PC-3 (cell line): ENCODE data around the gene UBP1. TPM values are rescaled to one million over a fixed set of nuclear protein-coding genes. Genes with fewer than 3 reads are reported as not detected.
"Not testable (repeated sequence)": the region's sequence is repeated elsewhere in the genome, so short reads cannot be mapped to it uniquely, and the experiment has no call there.

Experiments used
- ATAC-seq: fragments of 200-7000 bp; cut with Tn5 transposase; 2 replicates; pipeline ENCODE4 v1.9.1; 2020; ENCODE audit warnings: mild to moderate bottlenecking, moderate library complexity
- BruUV-seq: library from RNA; stranded (reverse); fragments of 400-500 nt; replicated peaks from 2 replicates; lab custom pipeline; 2021; lab: Mats Ljungman, UMichigan
- CTCF ChIA-PET: fragments of 300-600 bp; sonication (Branson Sonifier 250); formaldehyde crosslinking; loops from one replicate; lab custom pipeline; 2022; ENCODE audit warnings: antibody characterized with exemption; lab: Charles Lee
- POLR2A ChIA-PET: fragments of 300-600 bp; sonication (Branson Sonifier 250); formaldehyde crosslinking; loops from one replicate; lab custom pipeline; 2022; ENCODE audit warnings: antibody characterized with exemption; ENCODE audit not compliant: unreplicated experiment; lab: Charles Lee
- DNase-seq: peaks from one replicate; pipeline ENCODE4 v3.0.0-alpha.2; 2015
- H2AFZ ChIP-seq: fragments of 300-600 bp; sonication (generic); 2 replicates; pipeline ENCODE4 v1.6.0; 2016; ENCODE audit warnings: antibody characterized with exemption, low read length
- H3F3A ChIP-seq: fragments of 300-600 bp; sonication (generic); one replicate; pipeline ENCODE4 v1.6.0; 2017; ENCODE audit warnings: antibody characterized with exemption, low read length, control low read depth, mild to moderate bottlenecking; ENCODE audit not compliant: unreplicated experiment
- H3K27ac ChIP-seq: fragments of 300-600 bp; sonication (generic); 2 replicates; pipeline ENCODE4 v1.5.1; 2016; ENCODE audit warnings: mild to moderate bottlenecking, low read length
- H3K27me3 ChIP-seq: fragments of 300-600 bp; sonication (generic); 2 replicates; pipeline ENCODE4 v1.6.1; 2016; ENCODE audit warnings: low read length, mixed read lengths
- H3K36me3 ChIP-seq: fragments of 300-600 bp; sonication (generic); 2 replicates; pipeline ENCODE4 v1.6.1; 2016; ENCODE audit warnings: low read depth, mixed run types, low read length, mixed read lengths
- H3K4me1 ChIP-seq: fragments of 300-600 bp; sonication (generic); 2 replicates; pipeline ENCODE4 v1.5.1; 2016; ENCODE audit warnings: low read length; ENCODE audit not compliant: insufficient read depth
- H3K4me2 ChIP-seq: fragments of 300-600 bp; sonication (generic); 2 replicates; pipeline ENCODE4 v1.6.0; 2016; ENCODE audit warnings: low read length
- H3K4me3 ChIP-seq: fragments of 300-600 bp; sonication (generic); 2 replicates; pipeline ENCODE4 v1.5.1; 2016; ENCODE audit warnings: mild to moderate bottlenecking, low read length, mixed read lengths
- H3K79me2 ChIP-seq: fragments of 300-600 bp; sonication (generic); 2 replicates; pipeline ENCODE4 v1.6.1; 2017; ENCODE audit warnings: low read length, mixed read lengths
- H3K9ac ChIP-seq: fragments of 300-600 bp; sonication (generic); 2 replicates; pipeline ENCODE4 v1.6.0; 2016; ENCODE audit warnings: mild to moderate bottlenecking, low read length
- H3K9me2 ChIP-seq: fragments of 300-600 bp; sonication (generic); replicated peaks from 2 replicates; pipeline ENCODE4 v1.6.1; 2016; ENCODE audit warnings: mixed run types, low read length, mixed read lengths
- H3K9me3 ChIP-seq: fragments of 300-600 bp; sonication (generic); 2 replicates; pipeline ENCODE4 v1.6.1; 2016; ENCODE audit warnings: low read length, mixed read lengths
- H4K20me1 ChIP-seq: fragments of 300-600 bp; sonication (generic); 2 replicates; pipeline ENCODE4 v1.6.1; 2016; ENCODE audit warnings: low read length, mixed read lengths
- EZH2 ChIP-seq: fragments of 300-600 bp; sonication (generic); IDR thresholded peaks from one replicate; pipeline ENCODE4 v1.6.1; 2017; ENCODE audit warnings: antibody characterized with exemption, mild to moderate bottlenecking, low read length; ENCODE audit not compliant: unreplicated experiment
- EZH2phosphoT487 ChIP-seq: fragments of 300-600 bp; sonication (generic); IDR thresholded peaks from 2 replicates; pipeline ENCODE4 v1.6.1; 2018; ENCODE audit warnings: mild to moderate bottlenecking, antibody characterized with exemption, low read length, borderline replicate concordance
- intact Hi-C: fragments of 100-400 bp; cut with micrococcal nuclease; formaldehyde crosslinking; loops from 2 replicates; pipeline ENCODE4 v1.9.0; 2023
- total RNA-seq: library from RNA; depleted of rRNA; stranded (reverse); fragments of >200 nt; gene quantifications from 2 replicates; pipeline ENCODE4 v1.2.3, GENCODE V29; 2014
- TF ChIP-seq, protein P1 (sequence below): fragments of 300-600 bp; sonication (generic); conservative IDR thresholded peaks from 2 replicates; pipeline ENCODE4 v1.5.1; 2017; ENCODE audit warnings: antibody characterized with exemption, low read depth, mild to moderate bottlenecking, low read length

The UBP1 gene
- total RNA-seq, 1 experiment from 2014 or later: 49.3 TPM

DNA sequence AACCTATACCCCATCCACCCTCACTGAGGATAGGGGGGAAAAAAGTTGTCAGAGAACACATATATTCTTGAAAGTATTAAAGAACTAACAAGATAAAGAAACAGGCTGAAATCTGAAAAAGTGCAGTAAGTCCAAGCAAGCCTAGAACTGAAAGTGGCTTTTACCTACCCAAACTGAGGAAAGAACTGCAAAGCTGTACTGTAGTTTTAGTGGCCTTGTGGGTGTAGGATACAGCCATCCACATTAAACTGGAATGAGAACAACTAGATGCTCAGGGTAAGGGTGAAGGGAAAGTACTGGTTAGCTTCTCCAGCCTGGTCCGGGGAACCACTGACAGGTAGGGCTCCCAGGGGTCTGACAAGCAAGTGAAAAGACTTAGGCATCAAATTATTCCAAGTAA is 10.1 kb downstream of the UBP1 start:
- H3K9me2 ChIP-seq: no peaks in the 10 kb centered on the region
- no peak overlapping the region for H3K4me3 ChIP-seq
- H3K4me2 ChIP-seq: no peak overlapping the region
- POLR2A ChIA-PET: no interaction called here
- H3K79me2 ChIP-seq: peaks cover 99% of the 10 kb centered on the region
- no peak overlapping the region for H2AFZ ChIP-seq
- intact Hi-C loops: no loop called here
- no peak overlapping the region for H3K9ac ChIP-seq
- no peaks in the 10 kb centered on the region; the same call in 1 of the 2 replicates for H3K36me3 ChIP-seq
- CTCF ChIA-PET: interaction anchor here (0.6 kb wide), 1 partner anchor 51 kb away, joined by 7 read pairs; no protein-coding TSS in a partner anchor
- peaks cover 30% of the 10 kb centered on the region for H3K4me1 ChIP-seq
- DNase-seq (no peak), ATAC-seq (no peak)
- TF ChIP-seq, protein P1, sequence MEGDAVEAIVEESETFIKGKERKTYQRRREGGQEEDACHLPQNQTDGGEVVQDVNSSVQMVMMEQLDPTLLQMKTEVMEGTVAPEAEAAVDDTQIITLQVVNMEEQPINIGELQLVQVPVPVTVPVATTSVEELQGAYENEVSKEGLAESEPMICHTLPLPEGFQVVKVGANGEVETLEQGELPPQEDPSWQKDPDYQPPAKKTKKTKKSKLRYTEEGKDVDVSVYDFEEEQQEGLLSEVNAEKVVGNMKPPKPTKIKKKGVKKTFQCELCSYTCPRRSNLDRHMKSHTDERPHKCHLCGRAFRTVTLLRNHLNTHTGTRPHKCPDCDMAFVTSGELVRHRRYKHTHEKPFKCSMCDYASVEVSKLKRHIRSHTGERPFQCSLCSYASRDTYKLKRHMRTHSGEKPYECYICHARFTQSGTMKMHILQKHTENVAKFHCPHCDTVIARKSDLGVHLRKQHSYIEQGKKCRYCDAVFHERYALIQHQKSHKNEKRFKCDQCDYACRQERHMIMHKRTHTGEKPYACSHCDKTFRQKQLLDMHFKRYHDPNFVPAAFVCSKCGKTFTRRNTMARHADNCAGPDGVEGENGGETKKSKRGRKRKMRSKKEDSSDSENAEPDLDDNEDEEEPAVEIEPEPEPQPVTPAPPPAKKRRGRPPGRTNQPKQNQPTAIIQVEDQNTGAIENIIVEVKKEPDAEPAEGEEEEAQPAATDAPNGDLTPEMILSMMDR: no peak
- TF ChIP-seq EZH2: no peak
- TF ChIP-seq EZH2phosphoT487: no peak
- no peaks in the 10 kb centered on the region for H3K9me3 ChIP-seq
- no peaks in the 10 kb centered on the region for H3K27me3 ChIP-seq
- H4K20me1 ChIP-seq: peaks cover 58% of the 10 kb centered on the region
- no TSS peak for BruUV-seq
- H3K27ac ChIP-seq: no peak overlapping the region
- no peaks in the 10 kb centered on the region for H3F3A ChIP-seq

DNA sequence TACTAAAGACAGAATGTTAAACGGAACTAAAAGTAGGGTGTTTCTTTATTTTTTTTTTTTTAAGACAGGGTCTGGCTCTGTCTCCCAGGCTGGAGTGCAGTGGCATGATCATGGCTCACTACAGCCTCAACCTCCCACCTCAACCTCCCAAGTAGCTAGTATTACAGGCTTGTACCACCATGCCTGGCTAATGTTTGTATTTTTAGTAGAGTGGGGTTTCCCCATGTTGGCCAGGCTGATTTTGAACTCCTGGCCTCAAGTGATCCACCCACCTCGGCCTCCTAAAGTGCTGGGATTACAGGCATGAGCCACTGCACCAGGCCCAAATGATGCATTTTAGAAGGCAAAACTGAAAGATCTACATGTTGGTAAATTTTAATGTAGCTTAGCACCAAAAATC is 10.9 kb downstream of the UBP1 start:
- H3K27me3 ChIP-seq, ATAC-seq, POLR2A ChIA-PET, H3K4me3 ChIP-seq, DNase-seq, H3K9me3 ChIP-seq, H3K9ac ChIP-seq, H2AFZ ChIP-seq, H3K27ac ChIP-seq, H3F3A ChIP-seq, H3K4me2 ChIP-seq, H3K36me3 ChIP-seq, BruUV-seq, intact Hi-C loops, CTCF ChIA-PET, H3K9me2 ChIP-seq: not testable (repeated sequence)
- Histone ChIP-seq H3K4me1 (peaks cover 30% of the 10 kb centered on the region), H3K79me2 (peaks cover 99% of the 10 kb centered on the region), H4K20me1 (peaks cover 57% of the 10 kb centered on the region)

DNA sequence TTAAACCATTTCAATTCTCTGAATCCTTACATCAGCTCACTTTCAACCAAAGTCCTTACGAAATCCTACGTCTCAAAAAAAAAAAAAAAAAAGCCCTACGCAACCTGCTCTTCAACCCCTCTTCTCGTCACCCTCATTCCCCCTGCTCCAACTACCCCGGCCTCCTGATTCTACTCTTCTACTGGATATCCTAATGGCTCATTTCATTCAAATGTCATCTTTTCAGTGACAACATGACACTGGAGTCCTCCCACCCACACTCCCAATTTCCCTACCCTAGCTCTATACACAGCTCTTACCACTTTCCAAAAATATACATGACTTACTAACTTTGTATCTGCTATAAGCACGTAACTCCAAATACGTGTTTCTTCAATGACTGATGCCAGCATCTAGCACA is 11.5 kb downstream of the UBP1 start:
- CTCF ChIA-PET: no interaction called here
- intact Hi-C loops: no loop called here
- Histone ChIP-seq H3K4me1 (peaks cover 26% of the 10 kb centered on the region), H3K9me2 (no peaks in the 10 kb centered on the region), H2AFZ (no peak overlapping the region), H3K4me2 (no peak overlapping the region), H3K4me3 (no peak overlapping the region), H3K36me3 (peaks cover 9% of the 10 kb centered on the region; the same call in 1 of the 2 replicates), H3K27ac (no peak overlapping the region), H3K79me2 (peaks cover 99% of the 10 kb centered on the region), H3K27me3 (no peaks in the 10 kb centered on the region), H4K20me1 (peaks cover 51% of the 10 kb centered on the region; the same call in 1 of the 2 replicates), H3F3A (no peaks in the 10 kb centered on the region), H3K9ac (no peak overlapping the region), H3K9me3 (no peaks in the 10 kb centered on the region)
- BruUV-seq: no TSS peak
- ATAC-seq (no peak), DNase-seq (no peak)
- POLR2A ChIA-PET: no interaction called here
- TF ChIP-seq, protein P1: no peak
- TF ChIP-seq EZH2phosphoT487: no peak
- no peak for TF ChIP-seq EZH2
